IPS-NIHi7 (cell line): Measurements from ENCODE around the gene SNX32.

Source experiments
- DNase-seq: peaks from one replicate; pipeline ENCODE4 v3.0.0; 2012; ENCODE audit warnings: mixed read lengths; ENCODE audit errors: extremely low spot score

SNX32 gene

DNA sequence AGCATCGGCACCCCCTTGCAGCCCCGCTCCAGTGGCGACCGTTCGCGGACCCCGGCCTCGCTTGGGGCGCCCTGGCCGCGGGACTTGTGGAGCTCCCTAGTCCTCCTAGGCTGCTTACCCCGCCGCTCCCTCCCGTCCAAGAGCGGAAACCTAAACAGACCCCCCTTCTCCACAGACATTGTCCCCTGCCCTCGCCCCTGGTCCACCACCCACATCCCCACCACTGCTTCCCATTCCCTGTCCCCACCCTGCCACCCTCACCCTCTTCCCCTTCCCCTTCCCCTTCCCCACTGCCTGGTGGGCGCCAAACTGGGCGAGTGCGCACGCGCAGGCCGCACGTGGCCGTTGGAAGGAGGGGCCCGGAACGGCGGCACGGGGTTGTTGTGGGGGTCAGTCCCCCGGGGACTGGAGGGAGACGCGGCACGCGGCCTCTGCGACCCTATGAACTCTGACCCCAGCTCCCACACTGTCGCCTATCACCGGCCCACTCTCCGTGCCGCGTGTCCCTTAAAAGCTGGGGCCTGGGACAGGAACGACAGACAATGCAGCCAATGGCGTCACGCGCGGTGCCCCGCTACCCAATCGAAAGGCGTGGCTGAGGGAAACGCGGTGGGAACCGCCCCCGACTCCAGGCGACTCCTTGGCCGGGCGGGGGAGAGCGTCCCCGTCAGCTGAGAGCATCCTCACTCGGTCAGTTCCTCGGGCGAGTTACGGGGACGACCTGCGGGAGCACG, at the start of gene SNX32:
Gene SNX32, plus strand, starts transcription at position 667 of the 734 bp plus-strand sequence. CDS start 103 bp downstream, outside the sequence.
- peak; percentile 99 for DNase-seq

DNA sequence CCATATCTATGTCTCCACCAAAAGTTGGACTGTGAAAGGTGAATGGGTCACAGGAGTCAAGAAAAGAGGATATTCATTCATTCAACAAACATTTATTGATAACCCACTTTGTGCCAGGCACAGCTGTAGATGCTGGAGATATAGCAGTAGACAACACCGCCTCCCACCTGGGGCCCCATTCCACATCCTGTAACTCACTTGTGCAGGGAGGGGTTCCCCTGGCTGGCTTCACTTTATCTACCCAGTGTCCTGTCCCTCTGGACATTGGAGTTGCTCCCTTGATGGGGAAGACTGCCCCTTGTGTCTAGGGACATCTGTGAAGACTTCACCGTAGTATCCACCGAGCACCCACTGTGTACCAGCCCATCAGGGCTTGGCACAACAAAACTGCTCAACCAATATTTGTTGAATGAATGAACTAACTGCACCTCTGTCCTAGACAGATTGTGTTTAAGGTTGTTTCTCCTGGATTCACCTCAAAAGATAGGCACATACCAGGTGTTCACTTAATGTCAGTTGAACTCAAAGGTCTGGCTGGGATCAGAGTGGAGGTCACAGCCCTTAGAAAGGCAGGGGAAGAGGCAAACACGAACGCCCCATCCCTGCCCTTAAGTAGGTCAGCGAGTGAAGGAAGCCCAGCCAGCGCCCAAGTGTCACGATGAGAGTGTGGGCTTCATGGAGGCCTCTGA, 48.3 kb upstream of the SNX32 start:
- no peak for DNase-seq

DNA sequence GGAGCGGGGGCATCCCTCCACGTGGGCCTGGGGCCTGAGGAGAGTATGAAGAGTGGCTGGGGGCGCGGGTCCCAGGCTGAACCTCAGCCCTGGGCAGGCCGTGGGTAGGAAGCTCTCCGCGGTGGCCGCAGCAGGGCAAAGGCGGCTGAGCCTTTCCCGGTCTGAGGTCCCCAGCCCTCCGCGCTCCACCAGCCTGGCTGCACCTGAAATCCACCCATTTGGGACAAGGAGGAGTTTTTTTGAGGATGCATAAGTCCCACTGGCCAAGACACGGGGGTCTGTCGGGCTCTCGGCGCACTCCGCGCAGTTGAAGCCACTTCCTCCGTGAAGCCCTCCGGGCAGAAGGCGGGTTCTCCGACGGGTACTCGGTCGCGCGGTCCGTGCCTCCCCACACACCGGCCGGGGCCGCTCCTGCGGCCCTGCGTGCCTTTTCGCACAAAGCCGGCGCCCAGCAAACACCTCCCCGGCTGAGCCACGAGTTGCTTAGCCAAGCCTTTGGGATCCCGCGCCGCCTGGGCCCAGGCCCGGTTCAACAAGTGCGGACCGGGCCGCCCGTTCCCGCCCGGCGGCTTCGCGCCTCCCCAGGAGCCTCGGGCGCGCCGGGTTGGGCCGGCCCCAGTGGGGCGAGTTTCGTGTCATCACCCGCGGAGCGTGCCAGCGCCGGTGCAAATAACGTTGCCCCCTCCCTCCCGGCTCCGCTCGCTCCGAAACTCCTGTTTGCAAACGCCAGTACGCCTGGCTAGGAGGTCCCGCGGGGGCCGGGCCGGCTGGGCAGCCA, 47.6 kb upstream of the SNX32 start:
- no peak for DNase-seq

DNA sequence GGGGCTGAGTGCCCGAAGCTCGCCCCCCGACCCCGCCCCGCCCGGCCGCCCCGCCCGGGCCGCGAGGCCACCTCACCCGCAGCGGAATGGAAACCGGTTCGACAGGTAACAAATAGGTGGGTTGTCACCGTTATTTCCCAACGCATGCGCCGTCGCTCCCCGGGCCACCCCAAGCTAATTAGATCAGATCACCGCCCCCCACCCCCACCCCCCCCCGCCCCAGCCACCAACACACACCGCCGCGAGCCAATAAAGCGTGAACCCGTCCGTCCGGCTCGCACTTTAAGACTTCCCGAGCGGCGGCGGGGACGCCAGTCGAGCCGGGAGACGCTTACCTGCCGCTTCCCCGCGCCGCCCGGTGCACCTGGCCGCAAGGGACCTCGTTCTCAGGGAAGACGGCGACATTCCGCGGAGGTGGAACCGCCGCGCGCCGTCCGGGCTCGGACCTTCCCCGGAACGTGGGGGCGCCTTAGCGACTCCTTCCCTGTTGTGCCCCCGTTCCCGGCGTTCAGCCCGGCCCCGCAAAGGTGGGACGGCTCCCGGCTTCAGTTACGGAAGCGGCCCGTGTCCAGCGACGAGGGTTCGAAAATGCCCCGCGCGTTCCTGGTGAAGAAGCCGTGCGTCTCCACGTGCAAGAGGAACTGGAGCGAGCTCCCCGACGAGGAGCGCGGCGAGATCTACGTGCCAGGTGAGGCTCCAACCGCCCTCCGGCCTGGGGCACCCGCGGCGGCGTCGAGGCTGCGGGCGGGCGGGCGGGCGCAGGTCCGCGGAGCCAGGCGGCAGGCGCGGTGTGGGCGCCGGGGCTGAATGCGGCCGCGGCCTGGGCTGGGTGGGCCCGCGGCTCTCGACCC, 46.8 kb upstream of the SNX32 start, which contains the start of gene OVOL1:
Gene OVOL1, plus strand, starts transcription at position 278 of the 851 bp plus-strand sequence. Its CDS starts 311 bp downstream, at position 589.
- DNase-seq = peak; percentile 82

DNA sequence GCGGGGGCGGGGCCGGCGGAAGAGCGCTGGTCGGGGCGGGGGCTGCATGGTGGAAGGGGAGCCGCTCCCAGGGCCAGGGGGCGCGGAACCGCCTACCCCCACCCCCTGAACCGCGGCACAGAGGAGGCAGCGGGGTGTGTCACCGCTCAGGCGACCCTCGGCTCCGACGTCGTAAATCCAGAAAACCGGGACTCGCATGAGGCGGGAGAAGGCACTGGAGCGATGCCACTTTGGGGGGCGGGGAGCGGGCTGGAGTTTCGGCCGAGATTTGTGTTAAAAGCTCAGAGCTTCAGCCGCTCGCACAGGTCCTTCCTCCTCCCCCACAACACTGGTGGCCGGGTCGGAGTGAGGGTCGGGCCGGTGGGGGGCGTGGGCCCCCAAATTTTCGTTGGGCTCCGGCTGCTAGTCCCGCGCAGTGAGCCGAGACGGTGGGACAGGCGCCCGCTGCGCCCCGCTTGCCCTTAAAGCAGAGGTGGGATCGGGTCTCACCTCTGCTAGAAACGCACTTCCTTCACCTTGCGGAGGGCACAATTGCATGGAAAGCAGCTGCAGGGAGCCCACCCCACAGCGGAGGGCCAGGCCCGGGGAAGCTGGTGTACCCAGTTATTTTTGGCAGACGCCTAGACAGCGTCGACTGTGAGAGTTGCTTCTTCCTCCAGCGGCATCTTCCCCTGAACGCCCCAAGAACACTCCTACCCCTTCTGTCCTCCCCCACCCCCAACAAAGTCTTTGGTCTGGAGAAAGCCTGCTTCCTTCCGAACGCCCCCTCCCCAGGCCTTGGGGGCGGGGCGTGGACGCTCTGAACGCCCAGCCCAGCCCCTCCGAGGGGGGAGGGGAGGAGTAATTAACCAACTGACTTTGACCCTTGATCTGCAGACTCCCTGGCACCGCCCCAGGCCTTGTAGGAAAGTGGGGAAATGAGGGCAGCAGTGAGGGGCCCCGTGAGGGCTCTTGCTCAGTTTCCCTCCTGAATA, 45.8 kb upstream of the SNX32 start:
- peak; percentile 85 for DNase-seq

DNA sequence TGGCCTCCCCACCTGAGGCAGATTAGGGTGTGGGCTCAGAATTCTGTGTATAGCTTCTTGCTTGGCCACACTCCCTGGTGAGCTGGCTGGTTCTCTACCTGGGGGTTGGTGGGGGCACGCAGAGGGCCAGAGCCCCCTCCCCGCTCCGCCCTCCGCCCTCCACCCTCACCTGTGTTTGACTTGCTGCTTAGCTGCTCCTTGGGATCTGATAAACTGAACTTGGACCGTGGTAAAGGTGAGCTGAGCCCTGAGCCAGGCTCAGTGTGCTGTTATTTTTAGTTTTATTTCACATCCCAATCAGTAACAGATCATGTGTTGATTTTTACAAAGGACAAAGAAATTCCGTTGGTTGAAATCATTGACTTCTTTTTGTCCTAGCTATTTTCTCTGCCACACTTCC, 44.9 kb upstream of the SNX32 start:
- DNase-seq = no peak

DNA sequence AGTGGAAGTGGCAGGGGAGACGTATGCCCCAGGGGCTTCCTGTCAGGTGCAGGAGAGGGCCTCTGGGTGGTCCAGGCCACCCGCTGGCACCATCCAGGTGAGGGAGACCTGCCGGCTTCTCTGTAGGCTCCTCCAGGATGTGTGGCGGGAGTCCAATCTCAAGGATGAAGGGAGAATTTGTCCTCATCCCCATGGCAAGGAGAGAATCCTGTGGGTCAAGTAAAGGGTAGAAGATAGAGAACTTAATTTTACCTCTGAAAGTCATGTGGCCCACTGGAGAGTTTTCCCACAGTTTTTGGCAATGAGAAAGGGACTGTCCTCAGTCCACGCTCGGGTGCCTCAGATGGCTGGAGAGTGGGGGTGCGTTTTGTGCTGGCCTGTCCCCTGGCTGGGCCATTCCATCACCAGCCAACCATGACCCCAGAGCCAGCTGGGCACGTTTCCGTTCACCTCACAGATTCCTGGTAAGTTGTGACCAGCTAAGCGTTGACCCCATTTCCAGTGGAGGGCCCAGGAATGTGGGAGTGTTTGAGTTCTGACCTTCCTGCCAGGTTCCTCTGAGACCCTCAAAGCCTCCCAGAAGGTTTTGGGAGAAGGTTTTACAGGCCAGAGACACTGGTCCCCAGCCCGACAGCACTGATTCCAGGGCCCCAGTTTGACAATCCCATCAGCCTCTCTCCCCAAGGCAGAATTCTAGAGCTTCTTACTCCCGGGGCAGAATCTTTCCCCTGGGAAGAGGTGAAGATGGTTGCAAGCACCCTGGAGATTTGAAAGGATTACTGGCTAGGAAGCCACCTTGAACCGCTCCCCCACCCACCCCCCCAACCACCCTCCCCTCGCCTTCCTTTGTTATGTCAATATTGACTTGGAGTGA, 44.3 kb upstream of the SNX32 start:
- DNase-seq = peak; percentile 43

DNA sequence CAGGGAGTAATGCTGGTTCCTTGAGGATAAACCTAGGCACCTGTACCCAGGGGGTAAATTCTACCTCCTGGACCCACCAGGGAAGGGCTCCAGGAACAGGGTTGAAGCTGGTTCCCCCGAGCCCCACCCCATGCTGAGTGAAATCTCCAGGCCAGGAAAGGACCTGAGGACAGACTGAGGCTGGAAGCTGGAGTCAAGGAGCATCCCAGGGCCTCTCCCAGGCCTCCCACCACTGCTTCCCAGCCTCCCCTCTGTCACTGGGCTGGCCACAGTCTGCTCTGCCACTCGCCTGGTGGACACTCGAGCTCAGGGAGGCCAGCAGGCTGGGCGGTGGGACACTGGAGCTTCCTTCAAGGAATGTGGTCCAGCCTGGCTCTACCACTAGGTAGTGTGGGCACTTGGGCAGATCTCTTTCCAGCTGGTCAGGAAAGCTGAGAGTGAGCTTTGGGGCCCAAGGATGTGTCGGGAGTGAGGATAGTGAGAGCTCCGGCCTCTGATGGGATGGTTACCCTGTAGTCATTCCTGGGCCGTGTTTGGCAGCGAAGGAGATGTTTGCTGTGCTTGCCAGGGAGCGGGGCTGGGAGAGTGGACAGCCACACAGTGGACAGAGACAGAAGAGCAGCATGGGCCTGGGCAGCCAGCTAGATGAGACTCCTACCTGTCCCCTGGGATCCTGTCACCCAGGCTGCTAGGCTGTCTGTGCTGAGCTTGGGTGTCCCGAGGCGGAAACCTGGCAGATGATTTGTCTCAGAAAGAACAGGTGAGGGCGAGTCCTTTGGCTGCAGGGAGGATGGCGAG, 43.5 kb upstream of the SNX32 start:
- no peak for DNase-seq

DNA sequence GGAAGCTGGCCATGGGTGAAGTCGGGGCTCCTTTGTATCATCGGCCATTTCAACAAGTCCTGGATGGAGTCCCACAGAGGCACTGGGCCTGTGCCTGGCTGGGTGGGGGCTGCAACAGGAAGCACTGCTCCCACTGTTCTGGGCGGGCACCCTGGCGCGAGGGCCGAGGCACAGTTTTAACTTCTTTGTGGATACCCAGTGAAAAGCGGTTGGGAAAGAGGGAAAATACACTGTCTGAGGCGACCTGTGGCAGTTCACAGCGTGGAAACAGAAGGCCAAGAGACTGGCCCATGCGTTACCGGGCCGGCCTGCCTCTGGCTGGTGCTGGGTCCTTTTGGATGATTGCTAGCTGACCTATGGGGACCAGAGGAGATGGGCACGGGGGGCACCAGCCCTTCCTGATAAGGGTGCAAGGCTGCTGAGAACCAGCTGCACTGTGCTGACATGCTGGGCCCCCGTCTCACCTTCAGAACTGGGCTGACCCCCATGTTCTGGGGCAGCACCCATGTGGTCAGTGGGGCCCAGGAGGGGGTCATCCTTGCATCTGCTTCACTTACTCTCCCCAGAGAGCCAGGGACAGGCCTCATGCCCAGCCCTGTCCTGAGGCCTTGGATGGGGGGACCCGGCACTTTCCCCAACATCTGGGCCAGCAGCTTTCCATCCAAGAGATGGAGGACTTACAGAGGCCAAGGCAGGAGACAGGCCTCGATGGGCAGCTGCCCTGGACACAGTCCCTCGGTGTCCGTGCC, 42.7 kb upstream of the SNX32 start:
- DNase-seq = no peak

DNA sequence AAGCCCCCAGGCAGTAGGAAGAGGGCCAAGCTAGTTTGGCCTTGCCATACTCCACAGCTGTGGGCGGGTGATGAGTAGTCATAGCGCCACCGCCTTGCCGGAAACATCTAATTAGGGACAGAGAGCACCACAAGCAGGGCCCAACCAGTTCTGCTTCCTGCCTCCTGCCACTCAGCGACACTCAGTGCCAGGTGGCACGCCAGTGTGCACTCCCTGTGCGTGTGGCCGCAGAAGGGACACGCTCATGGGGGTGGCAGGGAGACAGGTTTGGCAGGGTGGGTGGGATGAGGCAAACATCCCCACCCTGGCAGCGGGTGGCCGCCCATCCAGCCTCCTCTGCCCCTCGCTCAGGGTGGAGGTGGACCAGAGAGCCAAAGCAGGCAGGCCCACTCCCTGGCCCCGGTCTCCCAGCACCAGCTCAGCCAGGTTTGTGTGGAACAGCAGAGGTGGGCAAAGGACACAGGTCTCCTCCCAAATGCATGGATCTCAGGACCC, 42.0 kb upstream of the SNX32 start:
- no peak for DNase-seq

DNA sequence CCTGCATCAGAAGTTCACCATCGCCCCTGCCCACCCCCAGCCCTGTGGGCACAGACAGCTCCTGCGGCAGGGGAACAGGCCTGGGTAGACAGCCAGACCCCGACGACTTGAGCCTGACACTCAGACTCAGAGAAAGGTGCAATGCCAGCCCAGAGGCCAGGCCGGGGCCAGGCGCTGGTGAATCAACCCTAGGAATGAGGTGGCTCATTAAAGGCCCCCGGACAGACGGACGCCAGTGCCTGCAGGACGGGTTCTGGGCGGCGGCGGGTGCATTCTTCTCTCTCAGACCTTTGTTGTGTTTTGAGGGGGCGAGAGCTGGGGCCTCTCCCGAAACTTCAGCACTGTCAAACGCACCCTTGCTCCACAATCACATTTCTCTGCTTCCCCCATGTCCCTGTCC, 41.3 kb upstream of the SNX32 start:
- no peak for DNase-seq

DNA sequence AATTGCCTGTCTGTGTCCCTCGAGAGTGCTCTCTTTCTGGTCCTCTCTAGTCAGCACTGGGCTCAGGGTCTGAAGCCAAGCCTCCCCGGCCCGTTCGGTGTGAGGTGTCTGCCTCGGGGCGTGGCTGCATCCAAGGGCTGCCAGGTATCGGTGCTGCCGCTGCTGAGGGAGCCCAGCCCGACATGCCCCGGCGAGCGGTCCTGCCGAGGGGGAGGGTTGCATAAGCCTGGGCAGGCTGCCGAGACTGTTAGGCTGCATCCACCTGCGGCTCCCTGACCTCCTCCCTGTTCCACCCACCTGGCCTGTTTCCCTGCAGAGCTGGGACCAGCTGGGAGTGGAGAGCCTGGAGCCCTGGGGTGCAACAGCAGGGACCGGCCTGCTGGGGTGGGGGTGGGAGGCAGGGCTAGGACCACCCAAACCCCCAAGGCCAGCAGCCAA, 40.6 kb upstream of the SNX32 start:
- no peak for DNase-seq

DNA sequence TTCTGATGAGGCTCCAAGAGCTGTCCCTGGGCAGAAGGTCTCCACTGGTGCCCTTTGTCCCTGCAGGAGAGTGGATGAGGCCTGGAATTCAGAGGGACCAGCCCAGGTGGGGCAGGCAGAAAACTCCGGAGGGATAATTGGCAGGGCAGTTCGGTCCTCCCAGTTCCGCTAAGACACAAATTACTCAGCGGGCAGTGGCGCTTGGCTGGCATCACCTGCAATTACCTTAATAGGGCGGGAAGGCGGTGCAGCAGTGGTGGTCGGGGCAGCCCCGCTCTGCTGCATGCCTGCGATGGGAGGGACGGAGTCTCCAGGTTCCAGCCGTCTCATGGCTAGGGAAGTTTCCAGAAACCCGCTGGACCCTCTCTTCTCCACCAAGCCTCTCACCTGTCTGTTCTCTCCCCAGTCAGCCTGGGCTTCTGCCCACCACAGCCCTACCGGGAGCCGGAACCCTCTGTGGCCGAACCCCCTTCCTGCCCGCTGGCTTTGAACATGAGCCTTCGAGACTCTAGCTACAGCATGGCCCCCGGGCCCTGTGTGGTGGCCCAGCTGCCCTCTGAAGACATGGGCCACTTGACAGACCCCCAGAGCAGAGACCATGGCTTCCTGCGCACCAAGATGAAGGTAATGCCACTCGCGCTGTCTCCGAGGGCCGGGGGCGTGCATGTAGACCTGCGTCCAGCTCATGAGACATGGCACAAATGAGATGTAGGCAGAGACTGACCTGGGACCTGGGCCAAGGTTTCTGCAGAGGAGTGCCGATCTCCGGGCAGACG, 40.0 kb upstream of the SNX32 start:
- no peak for DNase-seq

DNA sequence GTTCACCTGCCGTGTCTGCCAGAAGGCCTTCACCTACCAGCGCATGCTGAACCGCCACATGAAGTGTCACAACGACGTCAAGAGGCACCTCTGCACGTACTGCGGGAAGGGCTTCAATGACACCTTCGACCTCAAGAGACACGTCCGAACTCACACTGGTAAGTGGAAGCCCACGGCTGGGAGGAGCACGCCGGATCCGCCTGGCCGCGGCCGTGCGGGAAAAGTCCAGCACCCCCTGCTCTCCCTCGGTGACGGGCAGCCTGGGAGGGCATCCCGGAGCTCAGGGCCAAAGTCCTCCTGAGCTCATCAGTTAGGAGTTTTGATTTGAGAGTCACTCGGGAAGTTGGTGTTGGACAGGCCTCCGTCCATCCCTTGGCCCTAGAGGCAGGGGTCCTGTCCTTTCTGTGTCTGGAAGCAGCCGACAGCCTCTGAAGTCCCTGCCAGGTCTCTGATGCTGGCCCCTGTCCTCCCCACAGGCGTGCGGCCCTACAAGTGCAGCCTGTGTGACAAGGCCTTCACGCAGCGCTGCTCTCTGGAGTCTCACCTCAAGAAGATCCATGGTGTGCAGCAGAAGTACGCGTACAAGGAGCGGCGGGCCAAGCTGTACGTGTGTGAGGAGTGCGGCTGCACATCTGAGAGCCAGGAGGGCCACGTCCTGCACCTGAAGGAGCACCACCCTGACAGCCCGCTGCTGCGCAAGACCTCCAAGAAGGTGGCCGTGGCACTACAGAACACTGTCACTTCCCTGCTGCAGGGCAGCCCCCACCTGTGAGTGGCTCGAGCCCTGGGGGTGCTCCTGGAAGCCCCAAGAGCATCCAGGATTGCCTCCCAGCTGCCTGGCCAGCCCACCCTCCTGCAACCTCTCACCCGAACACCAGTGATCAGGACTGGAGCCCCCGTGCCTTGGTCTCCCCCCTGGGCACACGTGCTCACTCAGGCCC, 38.9 kb upstream of the SNX32 start:
- DNase-seq = no peak
